OCI-LY7 (cell line): ENCODE results near the gene CASZ1.

Source experiments
- CTCF ChIP-seq: fragments of 200-600 bp; sonication (generic); conservative IDR thresholded peaks from 2 replicates; pipeline ENCODE4 v1.5.1; 2014; ENCODE audit warnings: mild to moderate bottlenecking, antibody characterized with exemption, low read length, moderate library complexity, mixed read lengths
- EZH2phosphoT487 ChIP-seq: fragments of 200-600 bp; sonication (generic); IDR thresholded peaks from 2 replicates; pipeline ENCODE4 v1.6.1; 2018; ENCODE audit warnings: low read depth, borderline replicate concordance, mild to moderate bottlenecking, mixed run types, antibody characterized with exemption, low read length, moderate library complexity, mixed read lengths

GRCh38 chr1:10625076-10625475 lies 171.4 kb downstream of the CASZ1 start:
- TF ChIP-seq CTCF (no peak), EZH2phosphoT487 (no peak)
